HG02759 (cell line): Measurements from ENCODE around the gene PSMD12.
"Not testable (repeated sequence)": the region's sequence is repeated elsewhere in the genome, so short reads cannot be mapped to it uniquely, and the experiment has no call there.

Experiments
- ATAC-seq: cut with Tn5 transposase; IDR thresholded peaks from one replicate; pipeline ENCODE4 v1.9.1; 2021; ENCODE audit warnings: mild to moderate bottlenecking, moderate library complexity; ENCODE audit not compliant: unreplicated experiment

The PSMD12 gene

GRCh38 chr17:67388536-67388935 is 22.2 kb upstream of the PSMD12 start:
- ATAC-seq: not testable (repeated sequence)

- ATAC-seq: no peak
These were observed 20.7 kb upstream of the PSMD12 start for GRCh38 chr17:67386965-67387551.

DNA sequence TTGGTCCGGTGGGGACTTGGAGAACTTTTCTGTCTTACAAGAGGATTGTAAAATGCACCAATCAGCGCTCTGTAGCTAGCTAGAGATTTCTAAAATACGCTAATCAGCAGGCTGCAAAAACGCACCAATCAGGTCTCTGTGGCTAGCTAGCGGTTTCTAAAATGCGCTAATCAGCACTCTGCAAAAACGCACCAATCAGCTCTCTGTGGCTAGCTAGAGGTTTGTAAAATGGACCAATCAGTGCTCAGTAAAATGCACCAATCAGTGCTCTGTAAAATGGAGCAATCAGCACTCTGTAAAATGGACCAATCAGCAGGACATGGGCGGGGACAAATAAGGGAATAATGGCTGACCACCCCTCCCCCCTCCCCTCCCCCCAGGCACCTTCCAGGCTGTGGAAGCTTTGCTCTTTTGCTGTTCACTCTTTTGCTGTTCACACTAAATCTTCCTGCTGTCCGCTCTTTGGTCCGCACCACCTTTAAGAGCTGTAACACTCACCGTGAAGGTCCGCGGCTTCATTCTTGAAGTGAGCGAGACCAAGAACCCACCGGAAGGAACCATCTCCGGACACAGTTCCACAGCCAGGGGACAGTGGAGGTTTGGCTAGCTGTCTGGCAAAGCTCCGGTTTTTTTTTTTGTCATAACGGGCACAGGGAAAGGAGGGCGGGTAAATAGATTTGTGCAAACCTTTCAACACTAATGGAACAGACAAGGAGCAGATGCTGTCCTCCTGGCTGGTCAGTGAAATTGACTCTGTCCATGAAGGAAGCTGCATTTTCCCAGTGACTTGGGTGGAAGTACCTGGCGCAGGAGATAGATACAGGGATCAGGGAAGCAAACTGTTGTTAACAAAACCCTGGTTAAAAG is 19.0 kb upstream of the PSMD12 start:
- ATAC-seq: no peak

GRCh38 chr17:67381929-67382257 is 15.5 kb upstream of the PSMD12 start:
- no peak for ATAC-seq

DNA sequence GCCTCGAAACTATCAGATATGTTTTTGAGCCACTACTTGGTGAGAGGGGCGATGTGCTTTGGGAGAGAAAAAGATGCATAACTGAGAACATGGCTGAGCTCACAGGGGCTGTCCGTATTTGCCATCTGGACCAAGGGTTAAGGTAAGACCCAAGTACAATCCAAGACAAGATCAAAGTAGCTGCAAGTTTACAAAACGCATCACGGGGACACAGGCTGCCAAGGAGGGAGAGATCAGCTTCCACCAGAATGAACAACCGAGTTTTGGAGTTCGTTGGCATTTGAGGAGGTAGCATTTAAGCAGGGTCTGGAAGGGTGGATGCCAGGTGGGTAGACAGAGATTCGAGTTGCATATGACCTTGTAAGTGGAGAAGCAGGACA is 12.9 kb upstream of the PSMD12 start:
- ATAC-seq: no peak

- ATAC-seq: peak; percentile 27
These were observed 12.3 kb upstream of the PSMD12 start for GRCh38 chr17:67378454-67379250.

DNA sequence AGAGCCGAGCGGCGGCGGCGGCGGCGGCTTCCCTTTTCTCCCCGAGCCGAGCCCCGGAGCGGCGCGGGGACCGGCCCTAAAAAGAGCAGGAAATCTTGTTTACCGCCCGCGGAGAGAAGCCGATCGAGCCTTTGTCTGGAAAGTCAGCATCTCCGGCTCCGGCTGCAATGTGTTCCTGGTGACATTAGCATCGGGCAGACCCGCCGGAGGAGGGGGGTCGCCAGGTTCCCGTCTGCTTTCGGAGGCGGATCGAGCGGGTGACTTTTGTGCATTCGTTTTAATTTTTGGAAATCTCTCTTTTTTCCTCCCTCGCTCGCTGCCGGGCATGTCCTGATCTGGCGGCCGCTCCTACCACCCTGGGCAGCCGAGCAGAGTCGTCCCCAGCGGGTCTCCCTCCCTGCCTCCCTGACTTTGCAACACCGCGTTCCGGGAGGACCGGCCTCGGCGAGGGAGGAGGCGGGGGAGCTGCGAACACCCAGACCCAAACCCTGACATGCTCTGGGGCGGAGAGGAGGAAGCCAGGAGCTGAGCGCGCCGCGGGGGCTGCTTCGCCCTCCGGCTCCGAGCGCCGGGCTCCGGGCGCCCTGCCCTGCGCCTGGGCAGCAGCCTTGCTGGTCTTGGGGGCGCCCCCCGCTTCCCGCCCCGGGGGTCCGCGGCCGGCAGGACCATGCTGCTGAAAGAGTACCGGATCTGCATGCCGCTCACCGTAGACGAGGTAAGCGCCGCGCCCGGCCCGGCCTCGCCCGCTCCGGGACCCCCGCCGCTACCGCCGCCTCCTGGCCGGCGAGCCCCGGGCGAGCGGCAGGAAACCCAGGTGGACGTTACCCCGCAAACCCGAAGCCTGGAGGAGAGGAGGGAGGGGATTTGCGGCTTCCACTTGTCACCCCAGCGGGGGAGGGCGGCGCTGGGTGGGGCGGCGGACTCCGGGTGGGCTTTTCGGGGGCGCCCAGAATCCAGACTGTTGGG is 11.4 kb upstream of the PSMD12 start:
- peak; percentile 23 for ATAC-seq

- ATAC-seq: peak; percentile 75
These were observed 10.5 kb upstream of the PSMD12 start, which contains the start of gene PITPNC1 for GRCh38 chr17:67376737-67377487. Gene PITPNC1, plus strand, starts transcription at chr17:67377281.

DNA sequence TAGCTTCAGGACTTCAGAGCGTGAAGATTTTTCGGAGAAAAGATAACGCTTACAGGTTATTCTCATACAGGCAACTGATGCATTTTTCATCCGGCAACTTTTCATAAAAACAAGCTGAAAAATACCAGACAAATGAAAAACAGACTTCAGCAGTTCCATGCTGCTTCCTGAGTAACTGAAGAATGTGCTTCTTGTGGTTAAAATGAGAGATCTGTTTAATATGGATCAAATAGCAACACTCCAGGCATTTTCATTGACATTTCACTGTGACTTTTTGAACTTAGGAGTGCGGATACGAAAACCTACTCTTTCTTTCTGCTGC is 10.0 kb upstream of the PSMD12 start:
- no peak for ATAC-seq

DNA sequence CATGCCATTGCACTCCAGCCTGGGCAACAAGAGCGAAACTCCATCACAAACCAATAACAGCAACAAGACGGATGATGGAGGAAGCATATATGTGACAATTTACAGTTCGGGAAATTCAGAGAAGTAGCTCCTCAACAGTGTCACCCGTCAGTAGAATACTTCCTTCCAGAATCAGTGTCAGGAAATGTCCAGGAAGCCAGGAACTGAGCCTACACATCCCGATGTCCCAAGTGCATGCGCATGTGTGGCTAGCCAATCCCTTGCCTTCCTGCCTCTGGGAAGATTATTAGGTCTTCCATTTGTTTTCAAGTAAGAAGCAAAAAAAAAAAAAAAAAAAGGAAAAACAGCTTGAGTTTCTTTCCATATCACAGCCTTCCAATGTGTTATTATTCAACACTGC is 9.3 kb upstream of the PSMD12 start:
- no peak for ATAC-seq

GRCh38 chr17:67375054-67375427 is 8.7 kb upstream of the PSMD12 start:
- no peak for ATAC-seq

DNA sequence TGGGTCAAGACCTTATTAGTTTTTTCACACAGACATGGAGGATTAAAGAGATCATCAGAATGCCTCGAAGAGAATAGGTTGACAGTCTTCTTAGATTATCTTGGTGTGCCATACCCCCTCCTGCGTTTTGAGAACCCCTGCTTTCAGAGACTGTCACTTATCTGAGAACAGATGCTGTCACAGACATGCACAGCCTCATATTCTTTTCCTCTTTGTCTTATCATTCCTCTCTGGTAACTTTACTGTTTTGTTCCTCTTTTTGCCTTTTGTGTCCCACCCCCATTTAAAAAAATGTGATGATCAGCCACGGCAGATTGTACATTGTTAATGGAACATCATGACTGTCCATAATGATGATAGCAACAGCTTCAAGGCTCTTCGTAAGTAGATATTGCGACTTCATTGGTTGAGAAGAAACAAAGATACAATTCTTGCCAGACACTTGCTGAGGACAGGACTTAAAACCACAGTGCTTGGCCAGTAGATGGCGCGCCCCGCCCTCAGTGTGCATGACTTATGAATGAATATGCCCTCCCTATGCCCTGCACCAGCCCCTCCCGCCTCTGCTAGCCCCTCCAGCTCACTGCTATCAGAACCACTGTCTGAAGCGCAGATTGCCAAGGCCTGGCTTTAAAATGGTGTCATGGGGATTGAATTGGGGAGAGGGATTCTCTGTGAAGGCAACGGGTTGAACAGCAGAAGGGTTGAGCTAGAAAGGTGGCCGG is 8.1 kb upstream of the PSMD12 start:
- ATAC-seq: no peak

DNA sequence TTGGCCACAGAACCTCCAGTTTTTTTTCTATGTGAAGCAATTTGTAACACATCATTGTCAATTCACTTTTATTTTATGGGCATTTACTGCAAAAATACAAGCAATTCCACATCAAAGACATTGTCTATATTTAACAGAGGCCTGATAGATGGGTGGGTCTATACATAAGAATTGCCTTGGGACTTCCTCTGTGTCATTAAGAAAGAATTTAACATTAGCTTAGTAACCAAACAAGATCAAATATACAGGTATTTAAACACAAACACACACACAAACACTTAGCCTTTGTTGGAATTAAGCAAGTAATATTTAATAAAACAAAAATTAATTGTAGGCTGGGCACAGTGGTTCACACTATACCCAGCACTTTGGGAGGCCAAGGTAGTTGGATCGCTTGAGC is 6.4 kb upstream of the PSMD12 start:
- ATAC-seq: no peak

DNA sequence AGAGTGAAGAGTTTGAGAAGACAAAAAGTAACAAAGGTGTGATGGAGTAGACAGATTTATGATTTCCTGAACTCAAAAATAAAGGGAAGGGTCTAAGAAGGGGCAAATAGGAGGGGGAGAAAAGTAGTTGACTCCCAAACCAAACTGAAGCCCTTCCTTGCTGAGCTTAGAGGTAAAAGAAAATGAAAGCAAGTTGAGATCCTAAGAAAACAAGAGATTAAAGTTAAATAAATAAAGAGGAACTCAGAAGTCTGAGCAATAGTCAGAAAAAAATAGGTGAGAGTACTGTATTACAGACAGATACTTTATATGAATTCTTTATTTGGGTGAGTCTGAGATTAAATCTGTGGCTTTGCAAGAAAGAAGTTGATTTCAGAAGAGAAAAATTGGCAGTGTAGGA is 3.3 kb upstream of the PSMD12 start:
- no peak for ATAC-seq

DNA sequence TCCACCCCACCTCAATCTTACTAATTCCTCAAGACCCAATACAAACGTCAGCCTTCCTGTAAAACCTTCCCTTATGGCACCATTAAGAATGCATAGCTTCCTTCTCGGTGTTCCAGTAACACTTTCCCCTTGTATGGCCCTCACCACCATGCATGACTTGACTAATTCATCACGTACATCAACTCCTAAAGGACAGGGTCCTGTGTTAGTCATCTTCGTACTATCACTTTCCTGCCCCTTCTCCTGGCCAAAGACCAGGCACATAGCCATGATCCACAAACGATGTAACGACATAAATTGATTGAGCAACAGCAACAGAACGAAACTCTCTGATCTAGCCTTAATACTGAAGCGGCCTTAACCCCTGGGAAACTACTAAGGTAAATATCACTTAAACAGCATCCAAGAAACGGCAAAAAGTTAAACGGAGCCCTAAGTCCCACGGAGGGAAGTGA is 612 bp downstream of the PSMD12 start:
- peak; percentile 8 for ATAC-seq

GRCh38 chr17:67364847-67365737 is 1.3 kb downstream of the PSMD12 start:
- no peak for ATAC-seq

- no peak for ATAC-seq
These were observed 4.2 kb downstream of the PSMD12 start for GRCh38 chr17:67362173-67362572.

GRCh38 chr17:67360880-67361279 is 5.5 kb downstream of the PSMD12 start:
- no peak for ATAC-seq
